ENCODE measurements around the gene MIER2. TPM values are rescaled to one million over a fixed set of nuclear protein-coding genes. Genes with fewer than 3 reads are reported as not detected.
"Not testable (repeated sequence)": the region's sequence is repeated elsewhere in the genome, so short reads cannot be mapped to it uniquely, and the experiment has no call there.

The MIER2 gene
- total RNA-seq, 2 donors from 2014 or later = 18.2 to 25.0 TPM

- ATAC-seq; DNase-seq; intact Hi-C loops (cut with DNase I): not testable (repeated sequence)
Measured at GRCh38 chr19:380618-381219, 36.1 kb upstream of the MIER2 start.

- ATAC-seq (no peak), DNase-seq (no peak)
- intact Hi-C loops (cut with DNase I) = no loop called here
Measured at GRCh38 chr19:379796-380195, 35.2 kb upstream of the MIER2 start.

- intact Hi-C loops (cut with DNase I) = no loop called here
- ATAC-seq (no peak), DNase-seq (no peak)
Measured at GRCh38 chr19:378706-379105, 34.1 kb upstream of the MIER2 start.

- no peak for DNase-seq
- ATAC-seq = no peak
- intact Hi-C loops (cut with DNase I) = no loop called here
Measured at GRCh38 chr19:377801-378581, 33.4 kb upstream of the MIER2 start.

- intact Hi-C loops (cut with DNase I) = no loop called here
- DNase-seq = no peak
- ATAC-seq = no peak
Measured at GRCh38 chr19:376111-376470, 31.5 kb upstream of the MIER2 start.

- intact Hi-C loops (cut with DNase I) = no loop called here
- ATAC-seq = no peak
- DNase-seq = no peak
Measured at GRCh38 chr19:375395-376110, 31.0 kb upstream of the MIER2 start.

GRCh38 chr19:374886-375235, 30.3 kb upstream of the MIER2 start:
- DNase-seq (no peak), ATAC-seq (no peak)
- intact Hi-C loops (cut with DNase I) = no loop called here

- ATAC-seq = no peak
- DNase-seq = no peak
- intact Hi-C loops (cut with DNase I) = no loop called here
Measured at GRCh38 chr19:374183-374885, 29.7 kb upstream of the MIER2 start.

GRCh38 chr19:373391-374182, 29.0 kb upstream of the MIER2 start:
- ATAC-seq (no peak), DNase-seq (no peak)
- intact Hi-C loops (cut with DNase I) = no loop called here

DNA sequence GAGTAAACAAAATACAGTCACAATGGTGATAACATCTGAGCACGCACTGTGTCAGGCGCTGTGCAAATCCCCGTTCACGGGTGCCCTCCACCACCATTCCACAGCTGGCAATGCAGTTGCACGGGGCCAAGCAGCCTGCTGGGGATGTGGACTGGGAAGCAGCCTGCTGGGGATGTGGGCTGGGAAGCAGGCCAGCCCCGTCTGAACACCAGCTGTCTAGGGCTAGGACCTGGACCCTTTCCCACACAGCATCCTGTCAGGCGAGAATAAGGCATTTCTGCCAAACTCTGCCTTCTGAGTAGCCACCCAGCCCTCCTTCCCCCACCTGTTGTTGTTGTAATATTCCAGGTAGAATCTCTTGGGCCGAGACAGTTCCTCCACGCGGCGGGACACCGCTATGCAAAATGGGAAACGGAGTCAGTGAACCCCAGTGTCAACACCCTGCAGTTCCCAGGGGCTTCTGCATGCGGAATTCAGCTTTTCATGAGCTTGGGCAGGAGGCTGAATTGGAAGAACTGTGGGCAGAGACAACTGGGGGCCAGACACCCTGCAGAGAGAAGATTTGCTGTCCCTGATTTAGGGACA, 27.8 kb upstream of the MIER2 start:
- DNase-seq (peak; percentile 58), ATAC-seq (peak; percentile 78 to 88)
- intact Hi-C loops (cut with DNase I) = no loop called here

DNA sequence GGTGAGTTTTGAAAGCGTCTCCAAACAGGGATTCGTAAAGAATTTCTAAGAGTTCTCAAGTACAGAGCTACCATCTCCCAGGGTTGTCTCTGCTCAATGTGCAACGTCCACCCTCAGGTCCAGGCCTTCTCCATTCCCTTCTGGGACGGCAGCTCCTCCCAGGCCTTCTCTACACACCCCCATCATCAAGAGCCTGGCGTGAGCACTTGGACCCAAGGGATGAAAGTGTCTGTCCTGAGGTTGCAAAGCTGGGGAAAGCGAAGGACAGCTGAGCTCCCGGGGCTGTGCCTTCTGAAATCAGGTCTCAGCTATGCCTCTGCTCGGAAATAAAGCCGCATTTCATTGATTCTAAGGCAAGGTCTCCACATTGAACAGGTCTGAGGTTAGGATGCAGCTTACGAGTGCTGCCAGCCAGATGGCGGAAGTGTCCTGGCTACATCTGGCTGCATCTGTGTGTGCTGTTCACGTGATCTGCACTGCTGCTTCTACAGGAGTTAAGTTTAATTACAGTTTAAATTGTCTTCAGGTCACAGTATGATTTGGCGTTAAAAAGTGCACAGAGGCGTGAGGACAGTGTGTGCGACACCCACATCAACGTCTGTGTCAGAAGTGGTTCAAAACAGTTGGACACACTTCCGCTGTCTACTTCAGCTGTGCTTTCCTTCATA, 27.0 kb upstream of the MIER2 start:
- intact Hi-C loops (cut with DNase I) = no loop called here
- DNase-seq (no peak), ATAC-seq (peak in 1 of 2 donors; percentile 16)

DNA sequence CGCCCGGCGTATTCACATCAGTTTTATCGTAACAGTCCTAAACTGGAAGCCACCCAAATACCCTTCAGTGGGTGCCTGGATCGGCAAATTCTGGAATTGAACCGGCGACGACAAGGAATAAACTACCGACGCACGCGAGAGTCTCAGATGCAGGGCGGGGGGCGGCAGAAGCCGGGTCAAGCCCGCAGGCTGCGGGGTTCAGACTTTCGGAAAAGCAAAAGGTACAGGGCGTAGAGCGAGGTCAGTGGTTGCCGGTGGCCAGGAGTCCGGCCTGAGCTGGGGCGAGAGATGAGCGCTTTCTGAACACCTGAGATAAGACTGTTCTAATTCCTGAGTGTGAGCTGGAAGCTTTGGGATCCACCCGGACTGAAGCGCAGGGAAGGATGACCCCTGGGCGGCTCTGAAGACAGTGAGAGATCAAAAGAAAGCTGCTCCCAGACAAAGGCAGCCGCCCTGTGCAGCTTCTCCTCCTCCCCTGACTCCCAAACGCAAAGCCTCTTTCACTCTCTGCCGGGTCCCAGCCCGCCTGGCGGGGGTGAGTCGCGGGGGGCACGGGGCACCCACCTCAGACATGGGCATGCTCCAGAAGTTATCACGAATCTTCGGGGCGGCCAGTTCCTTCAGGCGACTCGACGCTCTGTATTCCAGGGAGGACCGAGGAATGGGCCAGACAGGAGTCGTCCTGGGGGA, 26.2 kb upstream of the MIER2 start:
- intact Hi-C loops (cut with DNase I) = no loop called here
- ATAC-seq = no peak
- no peak for DNase-seq

DNA sequence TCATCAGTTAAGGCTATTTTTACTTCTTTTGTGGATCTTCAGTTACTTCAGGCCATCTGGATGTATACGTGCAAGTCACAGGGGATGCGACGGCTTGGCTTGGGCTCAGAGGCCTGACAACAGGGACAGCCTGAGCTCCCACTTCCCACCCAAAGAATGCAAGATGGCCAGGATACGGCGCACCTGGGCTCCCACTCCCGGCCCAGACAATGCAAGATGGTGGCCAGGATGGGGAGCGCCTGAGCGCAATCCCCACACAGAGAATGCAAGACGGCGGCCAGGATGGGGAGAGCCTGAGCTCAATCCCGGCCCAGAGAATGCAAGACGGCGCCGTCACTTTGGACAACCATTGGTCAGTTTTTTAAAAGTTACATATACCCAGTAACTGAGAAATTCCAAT, 25.3 kb upstream of the MIER2 start:
- DNase-seq (no peak), ATAC-seq (no peak)
- intact Hi-C loops (cut with DNase I) = no loop called here

GRCh38 chr19:369256-369655, 24.7 kb upstream of the MIER2 start:
- intact Hi-C loops (cut with DNase I) = no loop called here
- no peak for ATAC-seq
- DNase-seq = no peak

DNA sequence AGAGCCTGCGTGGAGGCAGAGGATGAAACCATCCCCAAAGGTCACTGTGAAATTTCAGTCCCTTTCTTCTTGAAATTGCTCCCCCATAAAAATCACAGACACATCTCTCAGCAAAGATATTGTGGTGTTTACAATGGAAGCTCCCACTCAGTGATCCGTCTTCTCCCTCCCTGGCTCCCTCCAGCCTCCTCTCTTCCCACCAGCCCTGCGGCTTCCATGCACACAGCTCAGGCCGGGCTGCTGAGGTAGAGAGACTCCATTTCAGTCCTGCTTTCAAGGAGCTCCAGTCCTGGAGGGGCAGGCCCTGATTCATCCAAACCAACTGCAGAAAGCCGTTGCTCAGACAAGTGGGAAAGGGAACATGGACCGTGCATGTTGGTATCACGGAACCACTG, 24.0 kb upstream of the MIER2 start:
- no peak for ATAC-seq
- no peak for DNase-seq
- intact Hi-C loops (cut with DNase I) = no loop called here

GRCh38 chr19:367963-368629, 23.5 kb upstream of the MIER2 start:
- ATAC-seq (no peak), DNase-seq (no peak)
- intact Hi-C loops (cut with DNase I) = no loop called here

- ATAC-seq (no peak), DNase-seq (no peak)
- intact Hi-C loops (cut with DNase I) = no loop called here
Measured at GRCh38 chr19:367561-367960, 23.0 kb upstream of the MIER2 start.

Data from left cardiac atrium (tissue), 4 donors.